Measurements from ENCODE around the gene TAS1R1.

The TAS1R1 gene

DNA sequence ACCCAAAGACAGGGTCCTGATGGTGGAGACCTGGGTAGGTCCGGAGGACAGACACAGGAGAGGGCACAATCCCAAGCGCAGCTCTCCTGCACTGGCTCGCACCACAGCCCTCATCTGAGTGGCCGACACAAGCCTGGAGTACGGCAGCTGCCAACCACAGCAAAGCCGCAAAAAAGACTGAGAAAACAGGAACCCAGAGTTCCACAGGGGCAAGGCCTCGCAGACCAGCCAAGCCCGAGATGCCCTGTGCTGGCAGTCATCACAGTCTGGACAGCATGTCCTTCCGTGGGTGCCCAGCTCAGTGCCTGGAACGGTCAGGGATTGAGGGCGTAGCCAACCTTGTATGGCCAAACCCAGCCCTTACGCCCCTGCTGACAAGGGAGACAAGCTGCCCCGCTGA, 36.1 kb downstream of the TAS1R1 start:
- TF ChIP-seq, protein P1, sequence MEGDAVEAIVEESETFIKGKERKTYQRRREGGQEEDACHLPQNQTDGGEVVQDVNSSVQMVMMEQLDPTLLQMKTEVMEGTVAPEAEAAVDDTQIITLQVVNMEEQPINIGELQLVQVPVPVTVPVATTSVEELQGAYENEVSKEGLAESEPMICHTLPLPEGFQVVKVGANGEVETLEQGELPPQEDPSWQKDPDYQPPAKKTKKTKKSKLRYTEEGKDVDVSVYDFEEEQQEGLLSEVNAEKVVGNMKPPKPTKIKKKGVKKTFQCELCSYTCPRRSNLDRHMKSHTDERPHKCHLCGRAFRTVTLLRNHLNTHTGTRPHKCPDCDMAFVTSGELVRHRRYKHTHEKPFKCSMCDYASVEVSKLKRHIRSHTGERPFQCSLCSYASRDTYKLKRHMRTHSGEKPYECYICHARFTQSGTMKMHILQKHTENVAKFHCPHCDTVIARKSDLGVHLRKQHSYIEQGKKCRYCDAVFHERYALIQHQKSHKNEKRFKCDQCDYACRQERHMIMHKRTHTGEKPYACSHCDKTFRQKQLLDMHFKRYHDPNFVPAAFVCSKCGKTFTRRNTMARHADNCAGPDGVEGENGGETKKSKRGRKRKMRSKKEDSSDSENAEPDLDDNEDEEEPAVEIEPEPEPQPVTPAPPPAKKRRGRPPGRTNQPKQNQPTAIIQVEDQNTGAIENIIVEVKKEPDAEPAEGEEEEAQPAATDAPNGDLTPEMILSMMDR (conservative IDR thresholded peaks at IDR 0.05; ENCODE audit: low read depth, low read length): no peak
- DNase-seq (ENCODE audit: low read depth): no peak
- H3K4me3 ChIP-seq (ENCODE audit: low read length): no peak overlapping the region

DNA sequence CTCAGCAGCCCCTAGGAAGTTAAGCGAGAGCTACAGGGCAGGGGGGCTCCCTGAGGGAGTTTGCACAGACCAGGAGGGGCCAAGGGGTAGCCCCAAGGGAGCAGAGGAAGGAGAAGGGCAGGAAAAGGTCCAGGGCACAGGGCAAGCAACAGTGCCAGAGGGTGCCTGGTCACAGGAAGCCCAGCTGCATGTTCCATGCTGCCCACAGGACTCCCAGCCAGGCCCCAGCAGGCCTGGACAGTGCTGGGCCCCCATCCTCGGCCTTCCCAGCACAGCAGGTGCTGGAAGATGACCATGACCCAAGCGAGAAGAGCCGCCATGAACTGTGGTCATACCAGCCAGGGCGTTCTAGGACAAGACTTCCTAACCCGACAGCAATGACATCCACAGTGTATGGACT, 36.5 kb downstream of the TAS1R1 start:
- DNase-seq (ENCODE audit: low read depth): no peak
- TF ChIP-seq, protein P1 (conservative IDR thresholded peaks at IDR 0.05; ENCODE audit: low read depth, low read length): no peak
- H3K4me3 ChIP-seq (ENCODE audit: low read length): no peak overlapping the region

GRCh38 chr1:6592441-6592840, 37.3 kb downstream of the TAS1R1 start:
- no peak for DNase-seq (ENCODE audit: low read depth)
- no peak overlapping the region for H3K4me3 ChIP-seq (ENCODE audit: low read length)
- TF ChIP-seq, protein P1 (conservative IDR thresholded peaks at IDR 0.05; ENCODE audit: low read depth, low read length): no peak

- TF ChIP-seq, protein P1 (conservative IDR thresholded peaks at IDR 0.05; ENCODE audit: low read depth, low read length): no peak
- no peak for DNase-seq (ENCODE audit: low read depth)
- H3K4me3 ChIP-seq (ENCODE audit: low read length): no peak overlapping the region
Measured at GRCh38 chr1:6592865-6593593, 37.9 kb downstream of the TAS1R1 start.

DNA sequence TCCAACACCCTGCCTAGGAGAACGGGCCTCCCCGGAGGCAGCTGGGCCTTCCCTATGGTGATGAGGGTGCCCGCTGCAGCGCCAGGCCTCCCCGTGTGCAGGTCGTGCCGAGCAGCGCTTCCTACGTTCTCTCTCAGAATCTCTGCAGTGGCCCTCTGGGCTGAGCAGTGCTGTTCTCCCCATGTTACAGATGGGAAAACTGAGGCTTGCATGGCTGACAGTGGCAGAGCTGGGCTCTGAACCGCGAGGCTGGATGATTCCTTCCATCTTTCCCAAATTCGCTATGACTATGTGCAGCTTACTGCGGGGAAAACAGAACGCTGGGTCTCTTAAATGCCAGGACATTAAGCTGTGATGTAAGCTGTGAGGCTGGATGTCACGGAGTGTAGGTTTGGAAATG, 38.7 kb downstream of the TAS1R1 start:
- TF ChIP-seq, protein P1 (conservative IDR thresholded peaks at IDR 0.05; ENCODE audit: low read depth, low read length): no peak
- H3K4me3 ChIP-seq (ENCODE audit: low read length): no peak overlapping the region
- DNase-seq (ENCODE audit: low read depth): no peak

GRCh38 chr1:6594977-6595740, 40.1 kb downstream of the TAS1R1 start:
- TF ChIP-seq, protein P1 (conservative IDR thresholded peaks at IDR 0.05; ENCODE audit: low read depth, low read length): no peak
- no peak overlapping the region for H3K4me3 ChIP-seq (ENCODE audit: low read length)
- DNase-seq (ENCODE audit: low read depth): no peak

- DNase-seq (ENCODE audit: low read depth): no peak
- H3K4me3 ChIP-seq (ENCODE audit: low read length): no peak overlapping the region
- TF ChIP-seq, protein P1 (conservative IDR thresholded peaks at IDR 0.05; ENCODE audit: low read depth, low read length): no peak
Measured at GRCh38 chr1:6596351-6596750, 41.2 kb downstream of the TAS1R1 start.

All from retinal pigment epithelial cell (primary cell).